KMS-11 (cell line): ENCODE data around the gene RTL10.

Source experiments
- H2AFZ ChIP-seq: fragments of 200-600 bp; sonication (generic); 2 replicates; pipeline ENCODE4 v1.6.1; 2016; ENCODE audit warnings: antibody characterized with exemption, mixed run types, low read depth
- H3K27ac ChIP-seq: fragments of 200-600 bp; sonication (generic); 2 replicates; pipeline ENCODE4 v1.6.1; 2016; ENCODE audit warnings: mild to moderate bottlenecking, mixed run types
- H3K27me3 ChIP-seq: fragments of 200-600 bp; sonication (generic); 2 replicates; pipeline ENCODE4 v1.6.1; 2017; ENCODE audit warnings: mild to moderate bottlenecking, low read depth, mixed run types, moderate library complexity; ENCODE audit not compliant: insufficient read depth
- H3K36me3 ChIP-seq: fragments of 200-600 bp; sonication (generic); 2 replicates; pipeline ENCODE4 v1.6.1; 2017; ENCODE audit warnings: mild to moderate bottlenecking, mixed run types; ENCODE audit not compliant: insufficient read depth
- H3K4me1 ChIP-seq: fragments of 200-600 bp; sonication (generic); 2 replicates; pipeline ENCODE4 v1.6.1; 2016; ENCODE audit warnings: mild to moderate bottlenecking, low read depth, mixed run types; ENCODE audit not compliant: poor library complexity, severe bottlenecking
- H3K4me2 ChIP-seq: fragments of 200-600 bp; sonication (generic); 2 replicates; pipeline ENCODE4 v1.7.0; 2016; ENCODE audit warnings: mild to moderate bottlenecking, mixed run types
- H3K4me3 ChIP-seq: fragments of 200-600 bp; sonication (generic); IDR thresholded peaks from 2 replicates; pipeline ENCODE4 v1.6.1; 2017; ENCODE audit warnings: low read depth, low read length, mixed read lengths; ENCODE audit not compliant: insufficient read depth
- H3K79me2 ChIP-seq: fragments of 200-600 bp; sonication (generic); 2 replicates; pipeline ENCODE4 v1.6.1; 2016; ENCODE audit warnings: low read depth, mixed run types; ENCODE audit not compliant: insufficient read depth
- H3K9ac ChIP-seq: fragments of 200-600 bp; sonication (generic); 2 replicates; pipeline ENCODE4 v1.6.1; 2016; ENCODE audit warnings: mild to moderate bottlenecking, mixed run types
- H4K20me1 ChIP-seq: fragments of 200-600 bp; sonication (generic); 2 replicates; pipeline ENCODE4 v1.6.1; 2016; ENCODE audit warnings: mild to moderate bottlenecking, mixed run types; ENCODE audit not compliant: insufficient read depth
- TF ChIP-seq, protein P1 (sequence below): fragments of 200-600 bp; sonication (generic); conservative IDR thresholded peaks from 2 replicates; pipeline ENCODE4 v1.6.1; 2017; ENCODE audit warnings: low read depth, mild to moderate bottlenecking, antibody characterized with exemption, low read length, moderate library complexity, mixed read lengths

Gene RTL10

DNA sequence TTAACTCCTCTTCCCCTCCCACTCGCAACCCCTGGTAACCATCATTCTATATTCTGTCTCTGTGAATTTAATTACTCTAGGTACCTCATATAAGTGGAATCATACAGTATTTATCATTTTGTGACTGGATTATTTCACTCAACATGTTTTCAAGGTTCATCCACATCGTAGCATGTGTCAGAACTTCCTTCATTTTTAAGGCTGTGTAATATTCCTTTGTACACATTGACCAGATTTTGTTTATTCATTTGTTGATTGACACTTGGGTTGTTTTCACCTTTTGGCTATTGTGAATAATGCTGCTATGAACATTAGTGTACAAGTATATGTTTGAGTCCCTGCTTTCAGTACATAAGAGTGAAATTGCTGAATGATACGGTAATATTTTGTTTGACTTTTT lies 2.7 kb upstream of the RTL10 start:
- TF ChIP-seq, protein P1, sequence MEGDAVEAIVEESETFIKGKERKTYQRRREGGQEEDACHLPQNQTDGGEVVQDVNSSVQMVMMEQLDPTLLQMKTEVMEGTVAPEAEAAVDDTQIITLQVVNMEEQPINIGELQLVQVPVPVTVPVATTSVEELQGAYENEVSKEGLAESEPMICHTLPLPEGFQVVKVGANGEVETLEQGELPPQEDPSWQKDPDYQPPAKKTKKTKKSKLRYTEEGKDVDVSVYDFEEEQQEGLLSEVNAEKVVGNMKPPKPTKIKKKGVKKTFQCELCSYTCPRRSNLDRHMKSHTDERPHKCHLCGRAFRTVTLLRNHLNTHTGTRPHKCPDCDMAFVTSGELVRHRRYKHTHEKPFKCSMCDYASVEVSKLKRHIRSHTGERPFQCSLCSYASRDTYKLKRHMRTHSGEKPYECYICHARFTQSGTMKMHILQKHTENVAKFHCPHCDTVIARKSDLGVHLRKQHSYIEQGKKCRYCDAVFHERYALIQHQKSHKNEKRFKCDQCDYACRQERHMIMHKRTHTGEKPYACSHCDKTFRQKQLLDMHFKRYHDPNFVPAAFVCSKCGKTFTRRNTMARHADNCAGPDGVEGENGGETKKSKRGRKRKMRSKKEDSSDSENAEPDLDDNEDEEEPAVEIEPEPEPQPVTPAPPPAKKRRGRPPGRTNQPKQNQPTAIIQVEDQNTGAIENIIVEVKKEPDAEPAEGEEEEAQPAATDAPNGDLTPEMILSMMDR: no peak
- no peak overlapping the region for H3K4me2 ChIP-seq
- H4K20me1 ChIP-seq: no peaks in the 10 kb centered on the region
- no peak overlapping the region for H3K4me3 ChIP-seq
- H2AFZ ChIP-seq: no peak overlapping the region
- no peaks in the 10 kb centered on the region for H3K27me3 ChIP-seq
- H3K9ac ChIP-seq: no peak overlapping the region
- peaks cover 42% of the 10 kb centered on the region for H3K79me2 ChIP-seq
- H3K36me3 ChIP-seq: no peaks in the 10 kb centered on the region
- peaks cover 18% of the 10 kb centered on the region for H3K4me1 ChIP-seq
- no peak overlapping the region for H3K27ac ChIP-seq

DNA sequence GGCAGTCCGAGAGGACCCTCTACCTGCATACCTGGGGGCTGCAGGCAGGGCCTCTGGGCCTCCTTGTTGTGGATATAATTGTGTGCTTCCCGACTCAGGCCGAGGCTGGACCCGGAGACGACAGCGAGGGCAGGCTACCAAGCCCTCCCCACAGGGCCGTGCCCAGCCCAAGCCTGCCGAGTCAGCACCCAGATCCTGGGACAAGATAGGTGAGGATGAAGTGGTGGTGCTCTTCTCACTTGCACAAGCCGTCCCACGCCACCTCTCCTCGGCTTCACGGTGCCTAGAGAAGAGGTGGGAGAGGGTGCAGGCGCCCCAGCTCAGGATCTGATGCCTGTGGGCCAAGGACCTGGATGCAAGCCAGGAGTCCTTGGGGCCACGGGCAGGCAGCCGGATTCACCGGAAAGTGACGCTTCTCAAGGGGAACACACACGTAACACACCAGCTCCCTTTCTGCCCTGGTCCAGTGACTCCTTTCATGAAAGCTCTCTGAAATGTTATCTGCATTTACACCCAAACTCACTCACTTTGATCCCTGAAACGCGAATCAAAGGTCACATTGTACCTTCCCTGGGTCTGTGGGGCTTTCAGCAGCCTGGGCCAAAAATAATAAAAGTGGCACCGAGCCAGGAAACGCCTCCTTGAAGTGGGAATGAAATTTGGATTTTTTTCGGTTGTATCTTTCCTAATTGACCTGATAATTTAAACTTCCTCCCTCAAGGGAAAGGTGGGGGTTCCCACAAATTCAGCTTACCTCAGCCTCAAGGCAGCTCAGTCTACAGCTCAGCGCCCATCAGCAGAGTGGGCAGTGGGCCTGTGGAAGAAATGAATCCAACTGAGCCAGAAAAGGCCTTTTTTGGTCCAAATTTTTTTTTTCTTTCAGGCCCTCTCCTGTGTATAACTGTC lies 1.1 kb upstream of the RTL10 start:
- Histone ChIP-seq H3K79me2 (peaks cover 50% of the 10 kb centered on the region), H3K27me3 (no peaks in the 10 kb centered on the region), H3K4me2 (peak overlapping the region; percentile 91), H4K20me1 (no peaks in the 10 kb centered on the region), H3K9ac (peak overlapping the region; percentile 90), H3K27ac (peak overlapping the region; percentile 84), H2AFZ (peak overlapping the region; percentile 61), H3K4me1 (peaks cover 18% of the 10 kb centered on the region), H3K36me3 (no peaks in the 10 kb centered on the region), H3K4me3 (peak overlapping the region; percentile 26)
- TF ChIP-seq, protein P1: no peak

DNA sequence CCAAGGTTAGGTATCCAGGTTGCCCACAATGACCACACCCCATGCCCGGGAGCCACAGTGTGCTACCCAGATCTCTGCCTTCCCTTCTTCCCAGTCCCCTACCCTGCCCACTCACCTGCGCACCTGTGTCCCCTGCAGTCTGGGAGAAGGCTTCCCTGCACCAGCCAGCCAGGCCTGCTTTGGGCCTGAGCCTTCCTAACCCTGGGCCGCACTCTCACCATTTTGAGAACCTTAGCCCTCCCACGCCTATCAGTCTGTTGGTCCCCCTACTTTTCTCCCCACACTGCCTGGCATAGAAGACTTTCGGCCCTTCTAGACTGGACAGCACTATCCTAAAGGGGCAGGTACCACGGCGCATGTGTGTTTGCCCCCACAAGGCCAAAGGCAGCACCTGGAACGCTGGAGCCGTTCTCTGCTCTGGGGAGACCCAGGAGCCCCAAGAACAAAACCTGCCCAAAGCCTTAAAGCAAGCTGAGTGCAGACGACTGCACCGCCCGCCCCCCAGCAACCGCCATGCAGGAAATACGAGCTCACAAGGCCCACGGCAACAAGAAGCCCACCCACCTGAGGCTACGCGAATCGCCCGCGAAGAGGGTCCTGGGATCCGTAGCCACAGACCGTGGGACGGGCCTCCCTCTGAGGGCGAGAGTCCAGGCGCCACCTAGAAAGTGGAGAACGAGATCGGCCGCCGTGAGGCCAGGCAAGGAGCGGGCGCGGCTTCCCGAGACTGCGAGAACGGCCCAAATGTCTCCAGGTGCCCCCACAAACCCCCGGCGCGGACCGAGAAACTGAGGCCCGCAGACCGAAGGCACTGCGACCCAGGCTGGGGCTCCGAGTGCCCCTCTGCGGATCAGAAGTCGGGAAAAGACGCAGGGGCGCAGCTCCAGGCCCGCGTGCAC lies 546 bp downstream of the RTL10 start:
- H3K79me2 ChIP-seq: peaks cover 50% of the 10 kb centered on the region
- H3K4me1 ChIP-seq: peaks cover 31% of the 10 kb centered on the region
- peak overlapping the region; percentile 50 for H3K4me3 ChIP-seq
- peak overlapping the region; percentile 42; the same call in 1 of the 2 replicates for H2AFZ ChIP-seq
- no peaks in the 10 kb centered on the region for H3K36me3 ChIP-seq
- peak overlapping the region; percentile 84 for H3K27ac ChIP-seq
- TF ChIP-seq, protein P1: no peak
- peak overlapping the region; percentile 99 for H3K4me2 ChIP-seq
- H3K27me3 ChIP-seq: no peaks in the 10 kb centered on the region
- H3K9ac ChIP-seq: peak overlapping the region; percentile 90
- no peaks in the 10 kb centered on the region for H4K20me1 ChIP-seq

DNA sequence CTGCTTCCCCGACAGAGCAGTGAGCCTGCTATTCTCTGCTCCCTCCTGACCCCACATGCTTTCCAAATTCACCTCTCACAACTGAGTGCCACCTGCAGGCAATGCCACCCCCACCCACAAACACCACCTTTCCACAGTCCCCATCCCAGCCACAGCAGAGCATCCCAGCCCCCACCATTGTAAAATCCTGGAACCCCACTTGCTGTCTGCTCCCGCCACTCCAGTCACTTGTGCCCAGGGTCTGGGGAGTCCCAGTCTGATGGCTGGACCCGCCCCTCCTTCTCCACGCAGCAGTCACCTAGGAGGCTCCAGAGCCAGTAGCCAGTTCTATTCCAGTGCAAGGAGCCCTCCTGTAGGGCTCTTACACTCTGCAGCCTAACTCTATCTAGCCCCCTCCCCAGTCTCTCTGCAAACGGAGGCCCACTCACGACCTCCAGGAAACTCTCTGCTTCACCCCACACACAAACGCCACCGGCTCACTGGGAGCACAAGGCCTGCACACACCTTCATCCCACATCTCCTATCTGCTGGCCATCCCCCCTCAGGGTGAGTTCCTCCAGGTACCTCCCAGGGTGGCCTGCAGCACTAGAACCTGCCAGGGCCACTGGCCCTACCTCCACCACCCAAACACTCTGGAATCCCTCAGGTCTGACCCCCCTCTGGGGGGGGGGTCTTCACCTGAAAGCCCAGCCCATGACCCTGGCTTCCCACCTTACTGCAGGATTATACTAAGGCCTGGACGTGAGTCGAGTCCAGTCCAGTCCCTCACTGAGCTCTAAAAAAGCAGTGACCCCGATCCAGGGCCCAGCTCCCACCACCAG lies 1.4 kb downstream of the RTL10 start:
- H3K27me3 ChIP-seq: no peaks in the 10 kb centered on the region
- H3K9ac ChIP-seq: peak overlapping the region; percentile 90; the same call in 1 of the 2 replicates
- H3K4me2 ChIP-seq: peak overlapping the region; percentile 99
- no peaks in the 10 kb centered on the region for H4K20me1 ChIP-seq
- no peak overlapping the region for H2AFZ ChIP-seq
- H3K27ac ChIP-seq: no peak overlapping the region
- no peaks in the 10 kb centered on the region for H3K36me3 ChIP-seq
- TF ChIP-seq, protein P1: no peak
- H3K4me3 ChIP-seq: no peak overlapping the region
- H3K79me2 ChIP-seq: peaks cover 50% of the 10 kb centered on the region
- peaks cover 40% of the 10 kb centered on the region for H3K4me1 ChIP-seq
